Stimulated activated CD8-positive, alpha-beta memory T cell treated with anti-CD3 and anti-CD28 coated beads, Interleukin-4, amount 100 ng/mL, for 4 hours (primary cell): Measurements from ENCODE around the gene JMJD1C.
A peak's percentile ranks its signal among the peaks of the same experiment; 100 is the strongest.
"Not testable (repeated sequence)": the region's sequence is repeated elsewhere in the genome, so short reads cannot be mapped to it uniquely, and the experiment has no call there.

Experiments used
- DNase-seq, 2 donors: peaks; one replicate each; pipeline ENCODE4 v3.0.0-alpha.2; 2020; ENCODE audit warnings: low read depth in 2 of 2, low spot score in 1 of 2

Gene JMJD1C

DNA sequence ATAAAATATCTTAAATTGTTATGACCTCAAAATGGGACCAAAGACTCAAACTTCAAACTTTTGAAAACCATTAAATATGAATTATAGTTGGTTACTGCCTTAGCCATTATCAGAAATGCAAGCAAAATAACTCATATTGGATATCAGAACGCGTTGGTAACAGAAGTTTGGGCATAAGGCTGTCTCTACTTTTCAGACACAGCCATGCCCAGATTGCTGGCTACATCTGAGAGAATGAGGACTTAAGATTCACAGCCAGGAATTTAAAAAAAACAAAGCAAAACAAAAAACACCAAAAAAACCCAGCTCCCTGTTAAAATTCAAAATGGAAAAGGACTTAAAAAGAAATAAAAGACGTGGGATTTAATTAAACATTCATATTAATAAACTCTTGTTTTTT is 161.6 kb downstream of the JMJD1C start:
- no peak for DNase-seq

DNA sequence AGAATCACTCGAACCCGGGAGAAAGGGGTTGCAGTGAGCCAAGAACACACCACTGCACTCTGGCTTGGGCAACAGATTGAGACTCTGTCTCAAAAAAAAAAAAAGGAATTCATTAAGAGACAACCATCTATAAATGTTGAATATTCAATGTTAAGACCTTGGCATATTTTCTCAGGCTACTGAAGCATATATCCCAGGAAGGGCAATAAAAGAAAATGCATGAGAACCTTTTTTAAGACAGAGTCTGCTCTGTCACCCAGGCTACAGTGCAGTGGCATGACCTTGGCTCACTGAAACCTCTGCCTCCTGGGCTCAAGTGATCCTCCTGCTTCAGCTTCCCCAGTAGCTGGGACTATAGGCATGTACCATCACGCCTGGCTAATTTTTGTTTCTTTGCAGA is 165.0 kb downstream of the JMJD1C start:
- no peak for DNase-seq

DNA sequence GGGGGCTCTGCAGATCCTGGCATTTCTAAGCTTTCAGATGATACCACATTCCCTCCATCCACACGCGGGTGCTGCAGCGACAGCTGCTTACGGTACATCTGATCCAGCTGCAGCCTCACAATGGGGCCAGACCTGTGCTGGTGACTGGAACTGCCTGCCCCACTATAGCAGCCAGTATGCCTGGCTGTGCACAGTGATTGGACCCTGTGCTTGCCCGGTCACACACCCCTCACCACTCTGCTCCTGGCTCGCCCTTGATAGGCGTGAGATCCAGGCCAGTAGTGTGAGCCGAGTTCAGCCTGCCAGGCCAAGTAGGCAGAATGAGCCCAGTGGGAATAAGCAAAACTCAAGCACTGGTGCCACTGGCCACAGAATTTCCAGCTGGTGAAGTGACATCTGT is 167.8 kb downstream of the JMJD1C start:
- DNase-seq = no peak

DNA sequence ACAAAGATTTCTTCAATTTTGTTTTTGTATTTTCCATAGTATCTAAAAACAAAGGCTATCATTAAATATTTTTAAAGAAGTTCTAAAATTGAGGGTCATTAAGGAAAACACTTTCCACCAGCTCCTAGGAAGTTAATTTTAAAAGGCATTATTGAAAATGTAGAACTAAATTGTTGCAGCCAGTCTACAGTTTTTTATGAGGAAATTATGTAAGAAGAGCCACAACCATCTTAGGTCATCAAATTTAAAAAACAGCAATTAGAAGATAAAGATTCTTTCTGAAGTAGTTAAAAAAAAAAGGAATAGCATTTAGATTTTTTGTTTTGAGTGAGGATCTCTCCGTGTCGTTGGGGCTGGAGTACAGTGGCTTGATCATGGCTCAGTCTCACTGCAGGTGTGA is 171.0 kb downstream of the JMJD1C start:
- DNase-seq = no peak

DNA sequence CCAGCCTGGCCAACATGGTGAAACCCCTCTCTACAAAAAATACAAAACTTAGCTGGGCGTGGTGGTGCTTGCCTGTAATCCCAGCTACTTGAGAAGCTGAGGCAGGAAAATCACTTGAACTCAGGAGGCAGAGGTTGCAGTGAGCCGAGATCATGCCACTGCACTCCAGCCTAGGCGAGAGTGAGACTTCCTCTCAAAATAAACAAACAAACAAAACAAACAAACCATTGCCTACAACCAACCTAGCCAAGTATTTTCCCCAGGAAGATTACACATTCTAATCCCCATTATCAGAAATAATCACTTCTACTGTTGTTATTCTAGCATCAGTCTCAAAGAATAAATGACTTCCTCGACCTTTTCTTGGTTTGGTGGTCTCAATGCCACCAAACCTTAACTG is 172.9 kb downstream of the JMJD1C start:
- DNase-seq = not testable (repeated sequence)

DNA sequence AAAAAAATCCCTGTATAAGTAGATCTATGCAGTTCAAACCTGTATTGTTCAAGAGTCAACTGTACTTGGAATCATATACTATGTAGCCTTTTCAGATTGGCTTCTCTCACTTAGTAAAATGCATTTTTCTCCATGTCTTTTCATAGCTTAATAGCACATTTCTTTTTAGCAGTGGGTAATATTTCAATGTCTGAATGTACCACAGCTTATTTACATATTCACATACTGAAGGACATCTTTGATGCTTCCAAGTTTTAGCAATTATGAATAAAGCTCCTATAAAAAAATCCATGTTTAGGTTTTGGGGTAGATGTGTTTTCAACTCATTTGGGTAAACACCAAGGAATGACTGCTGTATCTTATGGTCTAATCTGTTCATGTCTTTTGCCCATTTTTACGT is 177.6 kb downstream of the JMJD1C start:
- no peak for DNase-seq

DNA sequence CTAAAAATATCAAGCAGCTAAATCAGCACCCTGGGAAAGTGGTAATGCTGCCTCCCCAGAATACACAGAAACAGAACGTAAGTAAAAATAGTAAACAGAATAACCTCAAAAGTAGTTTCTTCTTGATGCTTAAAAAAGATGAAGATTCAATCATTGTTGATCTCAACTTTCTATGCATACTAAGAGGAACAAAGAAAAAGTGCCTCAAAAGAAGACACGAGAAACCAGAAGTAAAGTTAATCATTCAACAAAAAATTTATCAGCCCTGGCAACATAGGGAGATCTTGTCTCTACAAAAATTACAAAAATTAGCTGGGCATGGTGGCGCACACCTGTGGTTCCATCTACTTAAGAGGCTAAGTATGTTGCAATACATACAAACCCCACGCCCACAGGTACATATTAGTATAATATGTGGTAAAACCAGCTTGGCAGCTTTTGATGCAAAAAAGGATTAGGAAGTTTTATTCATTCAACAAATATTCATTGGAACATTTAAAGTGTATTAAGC is 179.0 kb downstream of the JMJD1C start:
- DNase-seq = no peak

DNA sequence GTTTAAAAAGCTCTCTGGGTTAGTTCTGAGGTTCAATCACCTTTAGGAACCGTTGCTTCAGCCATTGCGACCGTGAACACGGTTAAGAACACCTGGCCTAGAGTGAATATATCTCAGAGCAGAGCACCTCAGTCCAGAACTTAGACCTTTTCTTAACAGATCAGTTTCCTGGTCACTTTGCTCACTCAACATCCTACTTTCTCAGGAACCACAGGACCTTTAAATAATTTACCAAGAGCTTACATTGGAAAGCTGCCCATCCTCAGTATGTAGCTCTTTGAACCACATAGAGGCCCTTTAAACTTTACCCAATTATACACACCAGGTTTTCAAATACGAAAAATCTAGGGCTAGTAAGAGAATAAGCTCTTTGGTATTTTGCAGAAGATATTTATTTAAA is 179.4 kb downstream of the JMJD1C start:
- no peak for DNase-seq

DNA sequence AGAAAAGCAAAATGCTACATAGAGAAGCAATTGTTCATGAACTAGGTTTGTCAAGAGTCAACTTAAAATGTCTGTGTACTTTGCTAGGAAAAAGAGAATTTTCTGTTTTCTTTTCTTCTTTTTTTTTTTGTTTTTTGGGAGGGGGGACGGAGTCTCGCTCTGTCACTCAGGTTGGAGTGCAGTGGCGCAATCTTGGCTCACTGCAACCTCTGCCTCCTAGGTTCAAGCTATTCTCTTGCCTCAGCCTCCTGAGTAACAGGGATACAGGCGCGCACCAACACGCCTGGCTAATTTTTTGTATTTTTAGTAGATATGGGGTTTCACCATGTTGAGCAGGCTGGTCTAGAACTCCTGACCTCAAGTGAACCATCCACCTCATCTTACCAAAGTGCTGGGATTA is 181.9 kb downstream of the JMJD1C start:
- DNase-seq = not testable (repeated sequence)

DNA sequence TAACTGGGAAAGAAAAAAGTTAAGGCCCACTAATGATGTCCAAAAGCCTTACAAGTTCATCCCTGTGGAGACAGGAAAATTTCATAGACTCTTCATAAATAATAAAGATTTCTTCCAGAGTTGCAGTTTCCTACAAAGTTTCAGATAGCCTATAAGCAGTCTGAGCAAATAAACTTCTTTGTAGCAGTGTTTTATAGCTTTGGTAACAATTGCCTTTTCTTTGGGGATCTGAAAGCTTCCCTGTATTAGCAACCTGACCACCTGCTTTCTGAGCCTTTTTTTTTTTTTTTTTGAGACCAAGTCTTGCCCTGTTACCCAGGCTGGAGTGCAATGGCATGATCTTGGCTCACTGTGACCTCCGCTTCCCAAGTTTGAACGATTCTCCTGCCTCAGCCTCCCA is 182.7 kb downstream of the JMJD1C start:
- DNase-seq = no peak

DNA sequence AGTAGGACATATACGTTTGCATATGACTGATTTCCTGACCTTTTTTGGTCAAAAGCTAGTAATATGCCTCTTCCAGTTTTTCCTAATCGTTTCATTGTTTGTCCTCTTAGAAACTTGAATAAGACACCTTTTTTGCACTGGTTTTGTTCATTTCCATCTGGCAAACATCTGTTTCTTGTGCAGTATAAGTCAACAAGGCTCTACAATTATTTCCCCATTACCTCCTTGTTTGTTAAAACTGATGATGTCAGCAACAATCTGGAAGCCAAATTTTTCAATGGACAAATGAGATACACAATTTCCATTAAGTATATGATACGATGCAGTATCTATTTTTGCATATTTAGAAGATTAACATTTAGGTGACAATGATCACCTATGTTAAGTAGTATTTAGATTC is 183.8 kb downstream of the JMJD1C start:
- no peak for DNase-seq

DNA sequence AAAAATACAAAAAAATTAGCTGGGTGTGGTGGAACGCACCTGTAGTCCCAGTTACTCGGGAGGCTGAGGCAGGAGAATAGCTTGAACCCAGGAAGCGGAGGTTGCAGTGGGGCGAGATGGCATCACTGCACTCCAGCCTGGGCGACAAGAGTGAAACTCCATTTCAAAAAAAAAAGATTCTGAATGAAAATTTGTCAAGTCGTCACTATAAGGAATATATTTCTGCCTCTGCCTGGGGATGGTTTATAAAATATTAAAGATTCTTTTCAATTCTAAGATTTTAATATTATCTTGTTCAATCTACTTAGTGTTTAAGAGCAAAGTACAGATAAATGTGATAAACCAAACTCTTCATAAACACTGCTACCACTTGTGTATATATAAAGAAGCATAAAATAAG is 185.4 kb downstream of the JMJD1C start:
- DNase-seq = no peak

DNA sequence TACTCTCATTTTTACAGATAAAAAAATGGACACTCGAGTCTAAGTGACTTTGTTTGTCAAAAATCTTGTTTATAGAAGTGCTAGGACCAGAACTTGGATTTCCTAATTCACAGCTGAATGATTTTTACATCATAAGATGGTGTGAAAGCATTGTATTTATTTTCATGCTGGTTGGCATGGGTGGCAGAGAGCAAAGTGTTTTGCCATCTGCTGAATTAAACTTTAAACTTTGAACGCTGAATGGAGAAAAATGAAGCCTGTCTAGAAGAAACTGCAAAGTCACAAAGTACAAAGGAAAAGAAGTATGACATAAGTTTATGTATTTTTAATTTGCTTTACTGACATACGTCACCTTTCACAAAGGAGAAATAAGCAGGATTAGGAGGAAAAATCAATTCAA is 190.7 kb downstream of the JMJD1C start:
- no peak for DNase-seq

DNA sequence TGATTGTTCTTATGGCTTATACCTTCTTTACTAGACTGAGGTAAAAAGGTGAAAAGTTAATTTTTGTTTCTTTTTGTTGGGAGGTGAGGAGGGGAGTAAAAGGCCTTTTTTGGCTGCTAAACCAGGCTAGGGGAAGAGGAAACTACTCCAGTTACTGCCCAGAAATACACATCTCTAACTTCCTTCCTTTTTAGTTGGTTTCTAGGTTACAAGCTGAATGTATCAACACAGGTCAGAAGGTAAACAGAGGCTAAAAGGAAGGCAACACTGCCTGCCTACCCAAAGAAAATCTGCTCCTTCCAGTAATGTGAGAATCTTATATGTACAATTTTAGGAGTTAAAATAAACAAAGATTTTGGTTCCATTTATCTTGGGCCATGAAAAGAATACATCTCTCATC is 192.2 kb downstream of the JMJD1C start:
- DNase-seq = no peak

DNA sequence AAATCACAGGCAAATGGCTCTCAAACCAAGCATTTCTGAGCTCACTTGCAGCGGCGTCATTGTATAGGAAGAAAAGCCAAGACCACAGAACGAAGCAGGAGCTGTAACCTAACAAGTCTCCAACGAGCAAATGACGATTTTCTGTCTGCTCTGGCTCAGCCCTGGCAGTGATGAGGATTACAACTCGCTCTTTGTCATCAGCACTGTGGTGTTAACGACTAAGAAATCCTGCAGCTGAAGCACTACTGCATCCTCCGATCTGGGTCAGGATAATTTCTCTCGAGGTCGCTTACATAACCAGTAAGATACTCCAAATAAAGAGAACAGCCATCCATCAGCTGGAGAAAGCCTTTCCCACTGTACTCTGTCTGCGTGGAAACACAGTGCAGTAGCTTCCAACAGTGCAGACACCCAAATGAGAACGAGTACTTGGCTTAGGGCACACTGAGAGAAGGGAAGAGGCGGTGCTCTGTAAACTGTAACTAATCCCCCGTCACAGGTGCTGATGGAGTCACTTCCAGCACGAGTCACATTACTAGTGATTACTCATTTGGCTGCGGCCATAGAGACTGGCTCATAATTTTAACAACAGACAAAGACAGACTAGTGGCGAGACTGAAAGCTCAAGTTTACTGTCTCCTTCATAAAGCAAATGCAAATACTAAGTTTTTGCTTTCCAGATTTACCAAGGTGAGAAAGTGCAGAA is 196.8 kb downstream of the JMJD1C start:
- DNase-seq = peak; percentile 40 to 62

DNA sequence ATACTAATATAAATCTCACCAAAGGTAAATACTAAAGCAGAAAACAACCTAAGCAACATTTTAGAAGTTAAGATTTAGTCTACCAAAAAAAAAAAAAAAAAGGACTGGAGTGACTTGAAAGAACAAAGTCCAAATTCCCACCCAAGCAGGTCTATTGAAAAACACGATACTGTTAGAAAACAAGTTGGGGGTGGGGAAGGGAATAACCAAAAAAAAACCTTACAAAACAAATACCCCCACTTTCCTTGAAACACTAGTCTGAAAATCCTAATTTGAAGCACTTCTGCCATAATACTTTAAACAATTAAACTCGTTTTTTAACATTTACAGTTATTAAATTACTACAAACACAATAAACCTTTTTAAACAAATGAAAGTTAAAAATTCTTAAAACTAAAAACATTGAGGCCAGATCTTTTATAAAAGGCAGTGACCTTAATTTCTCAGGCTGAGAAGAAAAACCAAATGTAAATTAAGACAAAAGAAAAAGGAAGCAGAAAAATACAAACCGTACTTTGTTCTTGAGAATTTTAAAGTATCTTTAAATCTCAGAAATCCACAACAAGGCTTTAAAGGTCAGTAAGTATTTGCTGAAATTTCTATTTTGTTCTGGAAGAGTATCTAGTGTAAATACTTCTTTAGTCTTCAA is 197.5 kb downstream of the JMJD1C start:
- no peak for DNase-seq

DNA sequence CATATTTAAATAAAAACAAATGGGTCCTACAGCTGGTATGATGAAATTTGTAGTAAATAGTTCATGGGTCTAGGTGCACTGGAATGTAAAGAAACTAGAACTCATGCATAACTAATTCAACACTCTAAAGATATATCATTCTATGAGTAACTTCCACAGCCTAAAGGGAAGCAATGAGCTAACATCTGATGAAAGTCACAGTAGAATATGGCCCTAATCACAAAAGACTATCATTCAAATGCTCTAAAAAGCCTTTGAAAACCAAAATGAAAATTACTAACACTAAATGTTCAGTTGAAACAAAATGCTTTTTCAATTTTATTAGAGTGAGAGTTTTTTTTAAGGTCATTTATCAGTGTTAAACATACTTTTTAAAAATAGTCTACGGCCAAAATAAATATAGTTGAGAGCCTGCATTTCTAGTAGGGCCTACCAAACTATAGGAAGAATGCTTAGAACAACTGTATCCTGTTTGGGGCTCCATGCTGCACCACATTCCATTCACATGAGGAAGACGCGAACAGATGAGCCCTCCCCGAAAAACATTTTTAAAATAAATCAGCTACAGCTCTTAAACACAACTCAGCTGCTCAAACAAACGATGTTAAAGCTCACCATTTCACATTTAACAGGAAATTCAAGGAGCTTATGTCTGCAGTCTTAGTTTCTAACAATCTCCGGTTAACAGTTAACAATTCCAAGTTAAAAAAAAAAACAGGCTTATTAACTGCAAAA is 198.2 kb downstream of the JMJD1C start:
- no peak for DNase-seq

DNA sequence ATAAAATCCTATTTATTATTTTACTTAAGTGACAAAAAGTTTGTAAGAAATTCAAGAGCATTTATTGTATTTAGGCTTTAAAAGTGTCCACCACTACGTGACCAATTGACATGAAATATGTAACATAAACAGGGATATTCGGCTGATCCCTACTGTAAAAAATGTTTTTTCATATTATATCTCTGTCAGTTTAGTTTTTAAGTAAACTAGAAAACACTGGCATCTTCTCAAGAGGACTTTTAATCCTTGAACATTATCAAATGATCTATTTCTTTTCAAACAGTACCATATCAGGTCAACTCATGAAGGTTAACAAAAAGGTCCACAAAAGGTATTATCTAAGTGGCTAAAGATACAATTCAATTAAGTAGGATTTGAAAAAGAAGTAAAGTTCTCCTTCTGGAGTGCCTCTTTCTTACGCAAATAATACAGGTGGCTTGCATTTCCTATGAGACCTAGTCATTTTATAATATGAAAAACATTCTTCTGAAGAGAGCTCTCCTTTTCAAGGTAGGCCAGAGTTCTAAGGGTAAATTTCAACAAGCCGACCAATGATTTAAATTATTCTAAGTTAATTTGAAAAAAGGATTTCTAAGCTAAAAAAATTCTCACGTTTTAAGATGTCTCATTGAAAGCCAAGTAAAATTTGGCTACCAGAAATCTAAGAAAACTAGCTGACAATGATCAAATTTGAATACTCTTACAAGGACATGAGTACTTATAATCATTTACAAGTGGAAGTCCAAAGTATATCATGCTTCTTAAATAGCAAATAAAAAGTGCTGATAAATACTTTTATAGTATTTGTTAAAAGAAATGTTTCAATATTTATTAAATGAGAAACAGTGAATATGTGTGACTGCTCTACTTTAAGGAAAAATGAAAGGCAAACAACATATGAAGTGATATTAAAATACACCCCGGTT is 199.1 kb downstream of the JMJD1C start:
- DNase-seq = no peak

DNA sequence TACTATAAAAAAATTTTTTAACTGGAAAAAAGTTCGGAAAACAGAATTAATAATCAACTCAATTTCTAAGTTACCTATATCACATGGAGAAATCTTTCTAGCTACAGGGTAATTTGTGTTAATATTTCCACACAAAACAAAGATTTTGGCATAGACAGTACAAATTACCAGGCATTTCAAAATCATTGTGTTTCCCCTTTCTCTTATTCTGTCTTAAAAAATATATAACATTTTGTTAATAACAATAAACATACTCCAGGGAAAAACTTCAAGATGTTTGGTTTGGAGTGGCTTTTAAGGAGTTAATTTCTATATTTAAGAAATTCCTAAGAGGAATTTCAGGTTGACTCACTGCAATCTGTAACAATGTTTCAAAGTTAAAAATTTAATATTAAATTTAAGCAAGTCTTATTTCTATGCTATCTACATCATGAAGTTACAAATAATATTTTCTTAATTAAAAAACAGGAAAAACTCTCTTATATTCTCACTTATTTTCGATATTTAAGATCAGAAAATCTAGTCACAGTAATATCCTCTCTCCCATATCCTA is 200.0 kb downstream of the JMJD1C start:
- no peak for DNase-seq

DNA sequence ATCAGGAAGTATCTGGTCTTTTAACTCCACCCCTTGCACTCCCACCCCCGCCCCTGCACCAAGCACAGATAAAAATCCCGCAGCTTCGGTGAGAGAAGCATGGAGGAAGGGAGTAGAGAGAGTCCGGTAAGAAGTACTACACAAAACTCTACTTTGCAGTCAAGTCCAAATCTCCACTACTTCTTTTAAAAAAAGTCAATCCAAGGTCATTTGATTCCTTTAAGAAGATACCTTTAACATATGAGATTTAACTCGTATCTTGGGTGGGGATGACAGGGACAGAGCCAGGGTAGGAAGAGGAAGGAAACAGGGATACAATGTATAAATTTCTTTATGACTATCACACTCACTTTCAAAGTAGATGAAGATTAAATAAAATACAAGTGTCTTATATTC is 200.6 kb downstream of the JMJD1C start:
- peak in 1 of 2 donors; percentile 5 for DNase-seq
